Islet of Langerhans (tissue), 1 donor: ENCODE results near the gene RGL1.

ENCODE experiments used
- FAIRE-seq: peaks from one replicate; lab custom pipeline; 2011; peaks lifted over from hg19 to GRCh38; lab: Jason Lieb, UNC

The RGL1 gene

GRCh38 chr1:183869664-183870063, 64.7 kb downstream of the RGL1 start:
- FAIRE-seq: no peak

GRCh38 chr1:183870351-183871077, 65.6 kb downstream of the RGL1 start:
- no peak for FAIRE-seq

DNA sequence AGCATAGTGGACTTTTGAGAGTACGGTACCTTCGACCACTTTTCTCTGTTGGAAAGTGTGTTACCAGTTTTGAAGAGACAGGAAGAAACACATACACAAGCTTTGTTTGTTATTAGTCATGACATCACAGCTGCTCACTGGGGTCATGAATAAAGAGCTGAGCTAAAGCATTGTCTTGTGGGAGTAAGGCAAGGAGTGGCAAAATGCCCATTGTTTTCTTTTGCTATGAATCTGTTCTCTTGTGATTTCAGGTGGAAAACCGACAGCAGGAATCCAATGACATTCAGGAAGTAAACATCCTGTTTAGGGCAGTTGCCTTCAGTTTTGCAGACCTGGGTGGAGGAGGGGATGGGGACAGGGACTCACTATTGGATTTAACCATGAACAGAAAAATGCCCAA, 66.2 kb downstream of the RGL1 start:
- FAIRE-seq: no peak

GRCh38 chr1:183871601-183872000, 66.7 kb downstream of the RGL1 start:
- FAIRE-seq: no peak

GRCh38 chr1:183872403-183872802, 67.5 kb downstream of the RGL1 start:
- no peak for FAIRE-seq

DNA sequence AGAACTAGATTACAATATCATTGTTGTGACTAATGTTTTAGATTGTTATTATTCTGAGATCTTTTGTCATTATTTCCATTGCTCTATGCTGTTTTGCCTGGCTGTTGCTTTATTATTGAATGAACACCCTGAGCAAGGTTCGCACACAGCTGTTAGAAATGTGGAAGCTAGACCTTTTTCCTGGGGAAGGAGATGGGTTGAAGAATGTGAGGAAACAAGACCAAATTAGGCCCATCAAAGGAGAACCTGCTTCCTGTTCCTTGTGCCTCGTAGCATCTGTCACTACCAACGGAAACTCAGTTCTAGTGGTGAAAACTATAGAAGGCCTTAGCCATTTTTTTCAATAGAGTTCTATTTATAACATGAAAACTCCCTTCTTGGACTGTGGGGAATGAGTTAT, 68.7 kb downstream of the RGL1 start:
- no peak for FAIRE-seq

GRCh38 chr1:183876309-183876708, 71.4 kb downstream of the RGL1 start:
- FAIRE-seq: no peak

GRCh38 chr1:183877053-183877720, 72.3 kb downstream of the RGL1 start:
- no peak for FAIRE-seq

GRCh38 chr1:183879494-183879893, 74.6 kb downstream of the RGL1 start:
- no peak for FAIRE-seq

- FAIRE-seq: no peak
Measured at GRCh38 chr1:183879966-183880365, 75.0 kb downstream of the RGL1 start.

GRCh38 chr1:183880531-183881243, 75.8 kb downstream of the RGL1 start:
- FAIRE-seq: no peak

DNA sequence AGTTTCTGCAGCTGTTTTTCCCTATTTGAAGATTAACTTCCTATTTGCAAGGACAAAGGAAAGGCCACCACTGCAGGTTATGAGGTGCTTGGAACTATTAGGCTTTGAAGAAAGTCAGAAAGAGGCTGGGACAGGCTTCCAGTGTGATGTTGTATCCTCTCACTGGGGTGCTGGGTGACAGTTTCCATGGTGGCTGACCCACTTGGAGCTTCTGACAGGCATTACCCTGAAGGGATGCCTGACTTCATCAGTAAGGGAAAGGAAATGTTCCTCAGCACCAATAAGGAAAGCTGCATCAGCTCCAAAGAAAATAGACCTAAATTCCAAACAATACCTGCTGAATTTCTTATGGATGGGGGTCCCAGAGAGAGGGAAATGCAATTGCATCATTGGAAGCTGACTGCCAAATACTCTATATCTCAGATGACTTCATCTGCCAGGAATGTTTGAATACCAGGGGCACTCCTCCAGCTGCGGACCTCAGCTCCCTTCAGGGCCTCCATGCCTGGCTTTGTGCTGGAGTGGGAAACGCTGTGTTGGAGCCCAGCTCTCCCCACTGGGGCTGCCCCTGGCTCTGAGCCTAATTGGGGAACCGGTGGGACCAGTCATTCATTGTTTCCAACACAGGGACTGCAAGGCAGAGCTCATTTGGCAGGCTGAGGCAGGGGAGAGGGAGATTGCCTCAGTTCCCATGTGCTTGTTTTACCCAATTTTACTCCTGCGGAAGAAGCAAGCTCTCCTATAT, 76.6 kb downstream of the RGL1 start:
- FAIRE-seq: no peak

GRCh38 chr1:183882335-183883167, 77.6 kb downstream of the RGL1 start:
- FAIRE-seq: no peak

GRCh38 chr1:183883623-183884022, 78.7 kb downstream of the RGL1 start:
- no peak for FAIRE-seq

DNA sequence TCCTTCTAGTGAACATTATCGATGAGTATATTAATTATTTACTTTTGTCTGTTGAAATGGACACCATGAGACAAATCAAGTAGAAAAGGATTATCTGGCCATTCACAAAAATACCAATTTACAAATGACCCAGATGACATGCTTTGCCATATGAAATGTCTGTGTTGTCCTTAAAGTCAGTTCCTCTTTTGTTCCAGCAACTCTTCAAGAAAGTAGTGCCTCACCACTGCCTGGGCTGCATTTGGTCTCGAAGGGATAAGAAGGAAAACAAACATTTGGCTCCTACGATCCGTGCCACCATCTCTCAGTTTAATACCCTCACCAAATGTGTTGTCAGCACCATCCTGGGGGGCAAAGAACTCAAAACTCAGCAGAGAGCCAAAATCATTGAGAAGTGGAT, 79.6 kb downstream of the RGL1 start:
- FAIRE-seq: no peak

DNA sequence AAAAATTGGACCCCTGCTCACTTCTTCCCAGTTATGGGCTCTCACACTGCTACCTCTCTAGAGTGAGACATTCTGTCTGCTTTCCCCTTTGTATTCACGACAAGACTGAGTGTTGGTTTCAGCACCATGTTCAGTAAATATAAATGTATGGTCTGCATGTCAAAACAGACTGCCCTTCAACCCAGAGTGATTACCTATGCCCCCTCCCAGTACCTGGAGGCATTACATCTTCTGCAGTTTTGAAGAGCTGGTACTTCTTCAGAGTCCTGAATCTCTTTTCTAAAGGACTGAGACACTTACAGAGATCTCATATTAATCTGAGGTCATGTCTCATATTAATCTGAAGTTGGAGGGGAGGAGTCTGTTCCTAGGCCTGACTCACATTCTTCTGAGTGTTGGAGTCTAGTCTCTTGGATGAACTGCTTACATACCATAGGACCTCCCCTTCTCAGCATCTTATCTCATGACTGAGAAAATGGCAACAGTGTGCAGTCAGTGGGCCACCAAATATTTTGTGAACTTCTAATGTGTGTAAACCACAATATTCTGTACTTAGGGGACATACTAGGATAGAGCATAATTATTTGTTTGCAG, 80.3 kb downstream of the RGL1 start:
- FAIRE-seq: no peak

DNA sequence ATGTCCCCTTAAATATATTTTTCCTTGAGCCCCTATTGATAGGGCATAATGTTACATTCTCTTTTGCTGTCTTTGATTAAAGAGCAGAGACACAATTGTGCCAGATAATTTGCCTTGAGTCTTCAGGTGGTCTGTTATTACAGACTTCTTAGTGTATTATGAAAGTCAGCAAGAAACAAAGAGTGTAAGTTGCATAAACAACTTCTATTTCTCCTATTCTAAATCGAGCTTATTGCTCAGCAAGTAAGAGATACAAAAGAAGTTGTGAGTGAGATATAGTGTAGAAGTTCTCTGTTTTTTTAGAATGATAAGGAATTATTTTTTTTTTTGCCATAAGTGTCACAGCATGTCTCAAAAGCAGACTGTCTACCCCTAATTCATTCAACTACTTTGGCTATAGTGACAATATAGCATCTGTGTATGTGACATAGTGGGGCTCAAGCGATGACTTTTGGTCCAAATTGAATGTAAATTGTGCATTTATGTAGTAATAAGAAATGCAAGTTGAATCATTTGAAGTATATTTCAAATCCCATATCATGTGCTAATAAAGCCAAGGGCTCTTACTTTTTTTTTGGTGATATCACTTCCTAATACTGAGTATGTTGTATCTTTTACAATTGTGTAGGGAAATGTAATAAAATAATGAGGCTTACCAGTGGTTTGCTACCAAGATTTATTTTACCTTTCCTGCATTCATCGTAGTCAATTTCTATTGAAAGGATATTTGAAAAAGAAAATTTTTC, 81.3 kb downstream of the RGL1 start:
- FAIRE-seq: no peak

DNA sequence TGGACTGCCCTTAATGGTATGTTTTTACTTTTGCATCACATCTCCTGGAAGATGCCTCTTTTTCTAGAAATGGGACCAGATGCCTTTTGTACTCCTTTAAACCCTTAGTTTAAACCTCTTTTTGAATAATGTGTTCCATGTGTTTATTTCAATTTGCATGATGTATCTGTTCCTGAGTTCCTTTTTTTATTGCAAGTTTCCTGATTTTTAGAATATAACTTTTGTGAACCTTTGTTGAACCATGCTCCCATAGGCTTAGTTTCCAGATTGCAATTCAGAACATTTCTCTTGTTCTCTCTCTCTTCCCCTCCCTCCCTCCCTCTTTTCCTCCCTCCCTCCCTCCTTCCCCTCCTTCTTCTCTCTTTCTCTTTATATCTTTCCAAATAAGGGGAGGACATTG, 81.9 kb downstream of the RGL1 start:
- no peak for FAIRE-seq

DNA sequence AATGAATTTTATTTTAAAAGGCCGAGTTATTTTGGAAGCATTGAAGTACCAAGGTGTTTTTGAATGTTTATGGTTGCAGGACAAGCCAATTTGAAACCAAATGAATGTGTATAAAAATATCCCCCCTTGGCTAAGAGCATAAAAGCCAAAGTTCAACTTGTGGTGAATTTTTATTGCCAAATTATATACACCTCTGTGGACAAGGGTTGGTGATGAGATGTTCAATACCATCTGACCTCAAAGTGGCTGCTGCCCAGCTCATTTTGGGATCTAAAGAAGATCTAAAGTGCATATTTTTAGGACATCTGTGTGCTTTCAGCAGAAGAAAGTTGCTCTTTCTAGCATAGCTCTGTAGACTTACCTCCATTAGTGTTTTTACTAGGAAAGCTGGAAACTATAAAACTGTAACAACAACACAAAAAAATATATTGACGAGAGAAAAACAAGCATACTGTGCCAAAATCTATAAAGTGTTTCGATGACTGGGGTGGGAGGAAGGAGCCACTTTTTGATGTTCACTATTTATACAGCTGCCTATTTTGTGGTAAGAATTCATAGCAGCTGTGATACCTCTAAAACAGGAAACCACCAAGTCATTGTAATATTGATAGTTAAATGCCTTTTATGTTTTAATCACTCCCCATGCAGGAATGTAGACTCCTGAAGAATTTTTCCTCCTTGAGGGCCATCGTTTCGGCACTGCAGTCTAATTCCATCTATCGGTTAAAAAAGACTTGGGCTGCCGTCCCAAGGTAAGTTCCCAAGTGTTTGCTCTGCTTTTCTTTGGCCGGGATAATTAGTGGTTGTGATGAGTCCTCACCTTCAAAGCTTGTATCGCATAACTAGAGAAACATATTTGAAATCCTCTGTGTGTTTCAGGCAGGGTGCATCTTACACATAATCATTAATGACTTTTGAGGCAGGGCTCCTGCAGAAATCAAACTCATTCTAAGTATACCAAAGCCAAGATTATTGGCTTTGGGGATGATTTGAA, 83.2 kb downstream of the RGL1 start:
- FAIRE-seq: no peak
